Gastroesophageal sphincter (tissue), 3 donors: ENCODE measurements around the gene ZCCHC7.

Source experiments
- CTCF ChIP-seq, 4 experiments: fragments of 200-600 bp in 2 of 4; fragments of 450-650 bp in 2 of 4; sonication (generic) in 1 of 4; IDR thresholded peaks; one replicate each; pipeline ENCODE4 v1.5.1; 2017 to 2019; ENCODE audit warnings: antibody characterized with exemption in 4 of 4, mild to moderate bottlenecking in 2 of 4, moderate library complexity in 2 of 4
- POLR2A ChIP-seq, 2 donors: fragments of 450-650 bp; IDR thresholded peaks; one replicate each; pipeline ENCODE4 v1.6.1; 2017; ENCODE audit warnings: antibody characterized with exemption in 2 of 2, mild to moderate bottlenecking in 2 of 2, moderate library complexity in 1 of 2
- POLR2AphosphoS5 ChIP-seq: sonication (generic); formaldehyde crosslinking; IDR thresholded peaks from one replicate; pipeline ENCODE4 v1.6.1; 2017; ENCODE audit warnings: antibody characterized with exemption

GRCh38 chr9:37301042-37301853 lies 180.9 kb downstream of the ZCCHC7 start:
- TF ChIP-seq CTCF (IDR thresholded peaks at IDR 0.05) (no peak), POLR2A (IDR thresholded peaks at IDR 0.05) (no peak), POLR2AphosphoS5 (no peak)
